ENCODE measurements around the gene UBAP2L. TPM values are rescaled to one million over a fixed set of nuclear protein-coding genes. Genes with fewer than 3 reads are reported as not detected.
"Not testable (repeated sequence)": the region's sequence is repeated elsewhere in the genome, so short reads cannot be mapped to it uniquely, and the experiment has no call there.

UBAP2L gene
- total RNA-seq, 1 donor from 2014 or later: 77.4 TPM

GRCh38 chr1:154256686-154257085 is 35.9 kb downstream of the UBAP2L start:
- DNase-seq: no peak

DNA sequence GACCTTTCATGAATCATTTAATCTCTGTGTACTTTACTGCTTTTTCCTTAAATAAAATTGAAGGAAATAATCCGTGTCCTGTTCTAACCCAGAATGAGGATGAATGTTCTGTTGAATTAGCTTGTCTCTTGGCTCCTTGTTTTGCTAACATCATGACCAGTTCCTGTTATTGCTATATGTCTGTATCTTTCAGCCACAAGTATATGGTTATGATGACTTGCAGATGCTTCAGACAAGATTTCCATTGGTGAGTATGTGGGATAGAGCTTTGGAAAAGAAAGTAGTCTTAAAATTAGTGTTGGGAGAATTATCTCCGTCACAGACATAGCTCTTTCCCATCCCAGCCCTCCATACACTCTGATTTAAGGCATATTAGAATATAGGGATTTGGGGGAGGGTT is 38.0 kb downstream of the UBAP2L start:
- DNase-seq: no peak

- no peak for DNase-seq
Observed at GRCh38 chr1:154260127-154260526, 39.4 kb downstream of the UBAP2L start.

DNA sequence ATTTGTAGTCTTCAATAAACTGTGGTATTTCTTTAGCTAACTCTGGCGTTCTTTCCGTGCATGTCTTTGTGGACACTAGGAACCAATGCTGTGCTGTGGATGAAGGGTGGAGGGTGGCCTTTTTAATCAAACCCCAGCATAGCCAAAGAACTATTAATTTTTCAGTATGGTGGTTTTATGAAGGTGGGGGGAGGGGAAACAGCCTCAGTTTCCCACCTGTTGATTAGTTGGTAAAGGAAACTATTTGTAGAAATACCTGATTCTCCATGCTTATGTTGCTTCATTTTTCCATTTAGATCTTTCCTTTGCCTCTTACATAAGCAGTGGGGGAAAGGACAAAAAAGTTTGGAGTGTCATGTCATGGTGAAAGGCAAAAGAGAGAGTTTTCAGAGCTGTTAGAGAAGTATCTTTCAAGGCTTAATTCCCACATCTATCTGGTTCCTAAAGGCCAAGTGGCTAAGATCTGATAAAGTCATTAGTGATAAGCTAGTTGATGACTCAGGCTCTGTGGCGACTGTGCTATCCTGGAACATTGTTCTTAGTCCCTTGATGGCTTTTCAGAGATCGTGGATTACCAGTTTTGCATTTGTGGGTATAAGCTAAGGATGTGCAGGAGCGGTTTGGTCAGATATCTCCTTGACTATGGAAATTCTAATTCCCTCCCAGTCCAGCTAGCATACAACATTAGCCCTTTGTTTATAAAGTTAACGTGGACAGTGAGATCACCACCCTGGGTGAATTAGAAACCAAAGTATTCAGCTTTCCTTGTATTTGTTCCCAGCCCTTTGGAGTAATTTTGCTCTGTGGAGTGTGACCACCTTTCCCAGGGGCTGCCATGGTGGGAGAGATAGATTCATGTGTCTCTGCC is 42.9 kb downstream of the UBAP2L start:
- no peak for DNase-seq

GRCh38 chr1:154264454-154264853 is 43.7 kb downstream of the UBAP2L start:
- DNase-seq: no peak

- no peak for DNase-seq
Observed at GRCh38 chr1:154265586-154265985, 44.8 kb downstream of the UBAP2L start.

DNA sequence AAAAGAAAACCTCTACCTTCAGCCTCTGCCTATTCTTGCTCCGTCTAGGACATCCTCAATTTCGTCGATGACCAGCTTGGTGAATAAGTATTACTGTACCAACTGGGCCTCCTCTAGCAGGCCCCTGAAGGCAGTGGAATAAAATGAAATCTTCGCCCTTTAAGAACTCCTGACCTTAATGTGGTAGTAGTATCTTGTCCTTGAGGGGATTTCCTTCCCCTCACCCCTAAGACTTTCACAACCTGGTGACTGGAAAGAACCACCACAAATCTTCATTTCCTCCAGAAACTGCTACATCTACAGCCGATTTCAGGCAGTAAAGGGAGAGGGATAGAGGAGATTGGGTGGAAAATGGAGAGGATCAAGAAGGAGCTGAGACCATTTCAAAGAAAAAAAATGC is 50.1 kb downstream of the UBAP2L start:
- no peak for DNase-seq

DNA sequence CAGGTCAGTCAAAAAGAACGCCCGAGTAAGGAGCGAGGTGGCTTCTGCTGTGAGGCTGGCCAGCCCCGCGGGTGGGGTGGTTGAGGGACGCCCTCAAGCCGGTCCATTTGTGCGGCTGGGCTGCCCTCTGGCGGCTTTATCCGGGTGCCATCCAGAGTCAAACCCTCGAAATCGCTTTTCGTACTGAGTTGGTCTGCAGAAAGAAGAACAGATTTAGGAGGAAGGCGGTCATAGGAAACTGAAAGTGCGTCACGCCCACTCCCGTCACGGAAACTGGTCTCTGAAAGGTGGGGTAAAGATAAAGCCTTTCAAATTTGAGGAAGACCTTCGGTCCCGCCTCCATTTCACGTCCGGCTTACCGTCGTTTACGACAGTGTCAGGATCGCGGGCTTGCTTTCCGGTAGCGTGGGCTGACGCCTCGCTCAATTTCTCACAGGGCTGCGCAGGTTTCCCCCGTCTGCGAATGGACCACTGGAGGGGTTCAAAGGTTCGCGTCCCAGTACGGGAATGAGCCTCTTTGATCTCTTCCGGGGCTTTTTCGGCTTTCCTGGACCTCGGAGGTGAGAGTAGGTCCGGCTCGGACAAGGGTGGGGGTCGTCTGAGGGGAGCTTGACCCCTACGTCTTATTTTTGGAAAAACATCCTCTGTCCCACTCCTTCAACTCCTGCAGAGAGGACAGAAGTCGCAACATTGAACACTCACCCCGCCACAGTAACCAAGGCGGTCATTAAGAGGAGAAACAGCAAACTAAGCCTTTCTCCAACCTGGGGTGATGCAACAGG is 51.7 kb downstream of the UBAP2L start, which contains the start of gene HAX1:
Gene HAX1 (plus strand): TSS at position 413 of the 782 bp plus-strand sequence. CDS start 95 bp downstream, at position 508.
- DNase-seq: peak; percentile 93

DNA sequence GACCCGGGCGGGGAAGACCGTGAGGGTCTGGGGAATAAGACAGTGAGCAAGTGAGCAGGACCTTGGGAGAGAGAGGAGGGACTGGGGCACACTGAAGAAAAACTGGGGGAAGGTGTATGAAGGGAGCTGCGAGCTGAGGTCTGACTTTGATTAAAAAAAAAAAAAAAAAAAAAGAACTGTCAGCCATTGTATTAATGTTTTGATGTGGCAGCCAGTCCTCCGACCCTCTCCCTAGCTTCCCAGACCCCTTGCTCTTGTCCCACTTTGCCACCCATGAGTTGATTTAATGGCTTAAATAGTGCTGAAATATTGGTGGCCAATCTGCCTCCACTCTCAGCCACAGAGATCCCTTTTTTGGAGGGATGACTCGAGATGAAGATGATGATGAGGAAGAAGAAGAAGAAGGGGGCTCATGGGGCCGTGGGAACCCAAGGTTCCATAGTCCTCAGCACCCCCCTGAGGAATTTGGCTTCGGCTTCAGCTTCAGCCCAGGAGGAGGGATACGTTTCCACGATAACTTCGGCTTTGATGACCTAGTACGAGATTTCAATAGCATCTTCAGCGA is 52.3 kb downstream of the UBAP2L start:
- no peak for DNase-seq

DNA sequence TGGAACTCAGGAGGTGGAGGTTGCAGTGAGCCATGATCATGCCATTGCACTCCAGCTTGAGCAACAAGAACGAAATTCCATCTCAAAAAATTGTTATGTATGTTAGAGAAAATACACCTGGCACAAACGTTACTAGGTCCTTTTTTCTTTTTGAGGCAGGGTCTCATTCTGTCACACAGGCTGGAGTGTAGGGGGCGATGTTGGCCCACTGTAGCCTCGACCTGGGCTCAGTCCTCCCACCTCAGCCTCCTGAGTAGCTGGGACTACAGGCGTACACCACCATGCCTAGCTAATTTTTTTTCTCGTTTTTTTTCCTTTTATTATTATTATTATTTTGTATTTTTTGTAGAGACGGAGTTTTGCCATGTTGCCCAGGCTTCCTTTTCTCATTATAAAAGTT is 56.0 kb downstream of the UBAP2L start:
- DNase-seq: no peak

- not testable (repeated sequence) for DNase-seq
Observed at GRCh38 chr1:154287591-154287990, 66.8 kb downstream of the UBAP2L start.

GRCh38 chr1:154288661-154289060 is 67.9 kb downstream of the UBAP2L start:
- no peak for DNase-seq

GRCh38 chr1:154290921-154291320 is 70.2 kb downstream of the UBAP2L start:
- no peak for DNase-seq

DNA sequence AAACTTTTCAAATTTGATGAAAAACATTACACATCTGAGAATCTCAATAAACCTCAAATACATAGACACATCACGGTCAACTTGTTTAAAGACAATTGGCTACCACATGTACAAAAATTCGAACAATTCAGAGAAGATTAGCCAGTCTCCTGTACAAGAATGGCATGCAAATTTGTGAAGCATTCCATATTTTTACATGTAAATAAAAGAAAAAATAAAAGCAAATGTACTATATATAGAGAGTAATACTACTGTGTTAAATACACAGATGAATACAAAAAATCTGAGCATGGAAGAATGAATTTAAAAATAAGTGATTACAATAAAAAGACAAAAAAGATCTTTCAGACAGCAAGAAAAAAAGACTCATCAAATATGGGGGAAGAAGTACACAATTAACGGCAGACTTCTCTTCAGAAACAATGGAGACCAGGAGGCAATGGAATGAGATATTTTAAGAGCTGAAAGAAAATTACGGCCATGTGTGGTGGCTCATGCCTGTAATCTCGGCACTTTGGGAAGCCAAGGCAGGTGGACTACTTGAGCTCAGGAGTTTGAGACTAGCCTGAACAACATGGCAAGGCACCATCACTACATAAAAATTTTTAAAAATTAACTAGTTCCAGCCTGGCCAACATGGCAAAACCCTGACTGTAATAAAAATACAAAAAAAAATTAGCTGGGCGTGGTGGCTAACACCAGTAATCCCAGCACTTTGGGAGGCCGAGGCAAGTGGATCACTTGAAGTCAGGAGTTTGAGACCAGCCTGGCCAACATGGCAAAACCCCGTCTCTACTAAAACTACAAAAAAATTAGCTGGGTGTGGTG is 74.9 kb downstream of the UBAP2L start:
- DNase-seq: no peak

DNA sequence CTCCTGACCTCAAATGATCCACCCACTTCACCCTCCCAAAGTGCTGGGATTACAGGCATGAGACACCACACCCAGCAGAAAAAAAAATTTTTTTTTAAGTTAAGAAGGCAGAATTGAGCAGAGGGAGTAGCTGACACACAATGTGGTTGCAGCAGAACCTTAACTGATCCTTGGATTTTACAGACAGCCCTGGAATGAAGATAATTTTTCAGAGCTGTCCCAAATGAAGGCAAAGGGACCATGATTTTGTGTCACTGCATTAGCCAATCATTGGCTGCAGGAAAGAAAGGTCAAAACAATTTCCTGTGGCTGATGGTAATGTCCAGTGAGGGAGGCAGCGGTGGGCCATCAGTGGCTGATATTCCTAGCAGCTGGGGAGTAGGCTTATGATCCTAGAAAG is 80.8 kb downstream of the UBAP2L start:
- no peak for DNase-seq

DNA sequence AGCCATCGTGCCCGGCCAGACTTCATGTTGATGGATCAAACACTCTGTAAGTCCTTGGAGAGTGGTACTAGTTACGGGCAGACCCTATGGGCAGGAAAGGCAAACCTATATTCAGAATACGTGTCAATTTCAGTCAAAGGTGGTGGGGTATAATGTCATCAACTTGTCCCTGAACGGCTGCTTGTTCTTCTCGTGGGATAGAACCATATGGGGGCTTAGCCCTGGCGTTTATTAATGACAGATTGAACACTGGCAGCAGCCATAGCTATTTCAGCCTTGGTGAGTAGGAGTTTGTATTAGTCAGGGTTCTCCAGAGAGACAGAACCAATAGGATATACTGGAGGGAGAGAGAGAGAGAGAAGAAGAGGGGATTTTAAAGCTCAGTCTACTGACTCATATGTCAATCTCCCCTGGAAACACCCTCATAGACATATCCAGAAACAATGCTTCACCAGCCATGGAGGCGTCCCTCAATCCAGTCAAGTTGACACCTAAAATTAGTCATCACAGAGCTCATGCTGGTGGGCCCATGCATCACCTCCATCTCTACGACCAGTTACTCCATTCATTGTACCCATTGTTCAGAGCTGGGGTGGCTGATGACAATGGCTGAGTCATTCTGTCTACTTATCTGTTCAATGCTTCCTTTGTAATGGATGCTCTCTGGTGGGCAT is 84.0 kb downstream of the UBAP2L start:
- no peak for DNase-seq

GRCh38 chr1:154306151-154306550 is 85.4 kb downstream of the UBAP2L start:
- DNase-seq: no peak

DNA sequence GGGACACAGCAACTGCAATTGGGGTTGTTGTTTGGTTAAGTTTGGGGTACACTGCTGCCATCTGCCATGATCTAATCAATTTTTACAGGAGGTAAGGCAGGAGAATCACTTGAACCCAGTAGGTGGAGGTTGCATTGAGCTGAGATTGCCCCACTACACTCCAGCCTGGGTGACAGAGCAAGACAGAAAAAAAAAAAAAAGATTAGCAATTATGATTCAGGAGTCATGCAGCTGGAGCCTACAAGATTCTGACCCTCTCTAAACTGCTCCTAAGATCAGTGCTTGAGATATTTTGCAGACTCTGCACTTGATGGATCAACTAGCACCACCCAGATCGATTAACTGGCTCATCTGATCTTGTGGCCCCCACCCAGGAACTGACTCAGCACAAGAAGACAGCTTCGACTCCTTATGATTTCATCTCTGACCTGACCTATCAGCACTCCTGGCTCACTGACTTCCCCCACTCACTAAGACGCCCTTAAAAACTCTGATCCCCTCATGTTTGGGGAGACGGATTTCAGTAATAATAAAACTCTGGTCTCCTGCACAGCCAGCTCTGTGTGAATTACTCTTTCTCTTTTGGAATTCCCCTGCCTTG is 87.0 kb downstream of the UBAP2L start:
- not testable (repeated sequence) for DNase-seq

DNA sequence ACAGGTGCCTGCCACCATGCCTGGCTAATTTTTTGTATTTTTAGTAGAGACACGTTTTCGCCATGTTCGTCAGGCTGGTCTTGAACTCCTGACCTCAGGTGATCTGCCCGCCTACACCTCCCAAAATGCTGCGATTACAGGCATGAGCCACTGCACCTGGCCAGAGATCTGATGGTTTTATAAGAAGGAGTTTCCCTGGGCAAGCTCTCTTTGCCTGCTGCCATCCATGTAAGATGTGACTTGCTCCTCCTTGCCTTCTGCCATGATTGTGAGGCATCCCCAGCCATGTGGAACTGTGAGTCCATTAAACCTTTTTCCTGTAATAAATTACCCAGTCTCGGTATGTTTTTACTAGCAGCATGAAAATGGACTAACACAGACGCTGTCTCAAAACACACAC is 88.4 kb downstream of the UBAP2L start:
- DNase-seq: not testable (repeated sequence)

DNA sequence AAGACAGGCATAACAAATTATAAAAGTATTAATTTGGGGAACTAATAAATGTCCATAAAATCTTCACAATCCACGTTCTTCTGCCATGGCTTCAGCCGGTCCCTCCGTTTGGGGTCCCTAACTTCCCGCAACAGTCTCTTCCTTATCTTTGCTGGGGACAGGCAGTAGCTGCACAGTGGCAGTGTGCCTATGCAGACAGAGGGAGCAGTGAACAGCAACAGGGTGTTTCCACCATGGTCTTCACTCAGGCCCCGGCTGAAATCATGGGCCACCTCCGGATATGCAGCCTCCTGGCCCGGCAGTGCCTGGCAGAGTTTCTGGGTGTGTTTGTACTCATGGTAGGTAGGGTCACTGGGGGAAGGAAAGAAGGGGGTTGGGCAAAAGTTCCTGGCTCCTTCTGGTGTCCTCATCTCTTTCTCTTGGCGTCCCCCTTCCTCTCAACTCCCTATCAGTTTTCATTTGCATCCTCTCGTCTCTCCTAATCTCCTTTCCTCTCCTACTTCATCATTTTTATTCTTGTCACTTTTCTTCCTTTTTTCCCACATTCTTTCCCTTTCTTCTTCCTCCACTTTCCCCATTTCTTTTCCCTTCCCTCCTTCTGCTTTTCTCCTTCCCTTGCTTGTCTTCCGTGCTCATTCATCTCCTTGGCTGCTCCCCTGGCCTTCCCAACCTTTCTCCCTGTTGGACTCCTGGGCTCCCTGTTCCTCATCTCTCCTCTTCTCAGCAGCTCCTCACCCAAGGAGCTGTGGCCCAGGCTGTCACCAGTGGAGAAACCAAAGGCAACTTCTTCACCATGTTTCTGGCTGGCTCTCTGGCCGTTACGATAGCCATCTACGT is 91.7 kb downstream of the UBAP2L start:
- DNase-seq: not testable (repeated sequence)

All from skin of body (tissue), 2 donors.